NCI-H1436 treated with DMSO at 0.1 percent for 48 hours (cell line): ENCODE results near the gene DDX46.
"Not testable (repeated sequence)": the region's sequence is repeated elsewhere in the genome, so short reads cannot be mapped to it uniquely, and the experiment has no call there.

Experiments used
- DNase-seq: peaks from one replicate; lab custom pipeline; 2025; lab: John Stamatoyannopoulos, UW

DDX46 gene, protein sequence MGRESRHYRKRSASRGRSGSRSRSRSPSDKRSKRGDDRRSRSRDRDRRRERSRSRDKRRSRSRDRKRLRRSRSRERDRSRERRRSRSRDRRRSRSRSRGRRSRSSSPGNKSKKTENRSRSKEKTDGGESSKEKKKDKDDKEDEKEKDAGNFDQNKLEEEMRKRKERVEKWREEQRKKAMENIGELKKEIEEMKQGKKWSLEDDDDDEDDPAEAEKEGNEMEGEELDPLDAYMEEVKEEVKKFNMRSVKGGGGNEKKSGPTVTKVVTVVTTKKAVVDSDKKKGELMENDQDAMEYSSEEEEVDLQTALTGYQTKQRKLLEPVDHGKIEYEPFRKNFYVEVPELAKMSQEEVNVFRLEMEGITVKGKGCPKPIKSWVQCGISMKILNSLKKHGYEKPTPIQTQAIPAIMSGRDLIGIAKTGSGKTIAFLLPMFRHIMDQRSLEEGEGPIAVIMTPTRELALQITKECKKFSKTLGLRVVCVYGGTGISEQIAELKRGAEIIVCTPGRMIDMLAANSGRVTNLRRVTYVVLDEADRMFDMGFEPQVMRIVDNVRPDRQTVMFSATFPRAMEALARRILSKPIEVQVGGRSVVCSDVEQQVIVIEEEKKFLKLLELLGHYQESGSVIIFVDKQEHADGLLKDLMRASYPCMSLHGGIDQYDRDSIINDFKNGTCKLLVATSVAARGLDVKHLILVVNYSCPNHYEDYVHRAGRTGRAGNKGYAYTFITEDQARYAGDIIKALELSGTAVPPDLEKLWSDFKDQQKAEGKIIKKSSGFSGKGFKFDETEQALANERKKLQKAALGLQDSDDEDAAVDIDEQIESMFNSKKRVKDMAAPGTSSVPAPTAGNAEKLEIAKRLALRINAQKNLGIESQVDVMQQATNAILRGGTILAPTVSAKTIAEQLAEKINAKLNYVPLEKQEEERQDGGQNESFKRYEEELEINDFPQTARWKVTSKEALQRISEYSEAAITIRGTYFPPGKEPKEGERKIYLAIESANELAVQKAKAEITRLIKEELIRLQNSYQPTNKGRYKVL

DNA sequence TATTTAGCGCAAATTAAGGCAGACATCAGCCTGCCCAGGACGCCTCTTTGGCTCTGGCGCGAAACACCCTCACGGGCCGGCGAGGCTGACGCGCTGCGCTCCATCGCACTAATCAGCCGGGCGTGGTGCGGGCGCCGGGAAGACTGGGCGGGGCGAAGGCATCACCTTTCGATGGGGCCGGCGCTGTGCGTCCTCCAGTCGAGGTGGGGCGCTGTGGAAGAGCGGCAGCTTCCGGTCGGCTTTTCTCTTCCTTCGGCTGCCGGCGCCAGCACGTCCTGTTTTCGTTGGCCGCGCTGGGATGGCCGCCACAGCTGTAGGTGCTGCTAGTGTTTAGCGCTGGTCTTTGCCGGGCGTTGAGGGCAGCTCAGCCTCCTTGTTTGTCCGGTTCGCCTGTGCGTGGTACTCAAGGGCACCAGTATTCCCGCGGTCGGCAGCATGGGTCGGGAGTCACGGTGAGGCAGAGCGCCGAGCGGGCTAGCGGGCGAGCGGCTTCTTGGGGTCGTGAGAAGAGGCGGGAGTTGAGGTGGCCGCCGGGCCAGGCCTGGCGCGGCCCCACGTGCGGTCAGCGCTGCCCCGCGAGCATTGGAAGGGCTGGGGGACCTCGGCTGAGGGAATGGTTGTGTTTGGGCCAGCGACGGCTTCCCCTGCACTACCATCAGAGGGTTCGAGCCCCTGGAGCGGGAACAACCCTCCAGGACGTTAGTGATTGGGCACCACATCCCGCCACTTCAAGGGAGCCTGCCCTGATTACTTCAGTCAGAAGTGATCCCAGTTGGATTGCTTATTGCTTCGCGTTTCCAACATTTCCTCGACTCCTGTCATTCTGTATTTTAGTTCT, at the start of gene DDX46:
Gene DDX46, plus strand, starts transcription at position 276 of the 838 bp plus-strand sequence. Its CDS starts 160 bp downstream, at position 436.
- peak; percentile 58 for DNase-seq

DNA sequence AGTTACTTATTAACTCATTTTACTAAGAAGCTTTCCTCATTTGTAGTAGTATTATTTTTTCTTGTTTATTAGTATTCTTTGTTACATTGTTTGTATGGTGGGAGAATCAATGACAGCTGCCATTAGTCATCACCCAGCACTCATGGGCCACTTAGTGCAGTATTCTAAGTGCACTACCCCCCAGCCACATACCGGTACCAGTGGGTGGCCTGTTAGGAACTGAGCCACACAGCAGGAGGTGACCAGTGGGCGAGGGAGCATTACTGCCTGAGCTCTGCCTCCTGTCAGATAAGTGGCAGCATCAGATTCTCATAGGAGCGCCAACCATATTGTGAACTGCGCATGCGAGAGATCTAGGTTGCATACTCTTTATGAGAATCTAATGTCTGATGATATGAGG, 44.5 kb upstream of the DDX46 start:
- no peak for DNase-seq

DNA sequence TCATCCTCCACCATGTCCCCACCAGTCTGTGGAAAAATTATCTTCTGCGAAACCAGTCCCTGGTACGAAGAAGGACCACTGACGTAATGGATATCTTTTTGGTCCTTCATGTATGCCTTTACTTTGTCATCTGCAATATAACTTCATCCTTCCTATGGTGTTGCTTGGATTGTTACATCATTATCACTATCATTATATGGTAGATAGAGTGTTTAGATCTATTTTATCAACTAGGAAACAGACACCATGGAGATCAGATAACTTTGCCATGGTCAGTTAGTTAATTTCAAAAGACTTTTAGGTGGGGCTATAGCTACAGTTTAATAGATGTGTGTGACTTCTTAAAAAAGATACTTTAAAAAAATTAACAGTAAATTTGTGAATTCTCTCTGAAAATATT, 44.0 kb upstream of the DDX46 start:
- no peak for DNase-seq

DNA sequence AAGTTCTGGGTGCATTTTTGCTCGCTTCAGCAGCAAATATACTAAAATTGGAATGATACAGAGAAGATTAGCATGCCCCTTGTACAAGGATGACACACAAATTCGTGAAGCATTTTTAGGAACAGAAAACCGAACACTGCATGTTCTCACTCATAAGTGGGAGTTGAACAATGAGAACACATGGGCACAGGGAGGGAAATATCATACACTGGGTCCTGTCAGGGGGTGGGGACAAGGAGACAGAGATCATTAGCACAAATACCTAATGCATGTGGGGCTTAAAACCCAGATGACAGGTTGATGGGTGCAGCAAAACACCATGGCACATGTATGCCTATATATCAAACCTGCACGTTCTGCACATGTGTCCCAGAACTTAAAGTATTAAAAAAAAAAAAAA, 43.1 kb upstream of the DDX46 start:
- DNase-seq: not testable (repeated sequence)

DNA sequence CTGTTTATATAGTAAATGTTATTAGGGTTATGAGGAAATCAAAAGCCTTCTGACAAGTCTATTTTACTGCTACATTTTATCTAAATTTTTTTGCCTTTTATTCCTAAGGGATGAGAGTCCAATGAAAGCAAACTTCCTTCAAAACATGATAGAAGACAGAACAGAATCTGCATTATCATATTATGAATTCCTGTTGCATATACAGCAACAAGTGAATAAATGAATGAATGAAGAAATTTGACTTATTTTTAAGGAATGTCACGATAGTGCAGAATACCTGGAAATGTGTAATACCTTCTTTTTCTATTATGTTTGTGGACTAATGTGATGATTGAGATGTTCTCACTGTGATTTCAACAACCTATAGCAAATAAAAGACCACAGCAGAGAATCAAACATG, 33.7 kb upstream of the DDX46 start:
- no peak for DNase-seq

DNA sequence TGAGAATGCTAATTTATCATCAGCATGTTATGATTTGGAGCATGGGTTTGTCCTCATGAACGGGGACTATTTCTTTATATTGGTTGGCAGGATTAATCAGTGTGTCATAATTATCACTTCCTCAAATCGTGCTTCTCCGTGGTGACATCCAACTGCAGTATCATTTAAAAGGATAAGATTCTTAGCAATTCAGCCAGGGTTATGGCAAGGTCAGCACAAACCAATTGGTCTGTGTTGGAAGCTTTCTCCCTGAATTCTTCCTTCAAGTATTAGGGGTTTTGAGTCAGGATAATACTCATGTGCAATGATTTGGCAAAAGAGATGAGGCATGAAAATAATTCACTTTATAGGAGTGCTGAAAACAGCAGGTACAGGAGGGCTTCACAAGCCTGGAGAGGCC, 25.8 kb upstream of the DDX46 start:
- no peak for DNase-seq

DNA sequence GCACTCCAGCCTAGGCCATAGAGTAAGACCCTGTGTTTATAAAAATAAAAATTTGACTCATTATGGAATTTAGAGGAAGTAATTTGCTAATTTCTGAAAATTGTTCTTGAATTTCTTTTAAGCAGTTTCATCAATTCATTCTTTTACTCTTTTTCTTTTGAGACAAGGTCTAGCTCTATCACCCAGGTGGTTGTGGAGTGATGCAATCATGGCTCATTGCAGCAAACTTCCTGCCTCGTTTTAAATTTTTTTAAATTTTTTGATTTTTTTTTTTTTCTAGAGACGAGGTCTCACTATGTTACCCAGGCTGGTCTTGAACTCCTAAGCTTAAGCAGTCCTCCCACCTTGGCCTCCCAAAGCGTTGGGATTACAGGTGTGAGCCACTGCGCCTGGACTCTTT, 23.3 kb upstream of the DDX46 start:
- no peak for DNase-seq

DNA sequence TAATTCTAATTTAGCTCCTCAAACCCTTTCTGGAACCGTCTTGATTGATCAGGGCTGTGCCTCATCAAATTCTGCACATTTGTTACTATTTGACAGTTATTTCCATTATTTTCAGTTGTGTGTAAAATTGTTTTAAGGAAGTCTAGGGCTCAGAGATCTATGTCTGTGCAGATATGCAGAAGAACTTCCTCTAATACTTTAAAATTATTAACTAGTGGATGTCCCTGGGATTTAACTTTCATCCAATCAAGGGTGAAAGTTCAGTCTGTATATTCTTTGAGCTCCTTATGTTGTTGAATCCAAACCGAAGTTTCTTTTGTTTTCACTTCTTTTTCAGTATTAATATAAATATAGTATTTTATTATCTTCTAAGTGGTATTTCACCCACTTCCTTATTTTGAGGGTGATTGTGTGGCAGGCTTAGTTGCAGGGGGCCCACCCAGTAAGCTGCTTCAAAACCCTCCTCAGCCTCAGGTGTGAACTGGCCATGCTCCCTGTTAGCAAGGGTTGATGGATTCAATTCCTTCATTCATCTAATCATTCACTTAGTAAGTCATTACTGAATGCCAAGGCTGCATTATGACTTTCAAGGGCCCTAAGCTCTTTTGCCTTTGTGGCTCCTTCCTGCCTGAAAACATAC, 22.3 kb upstream of the DDX46 start:
- DNase-seq: no peak

DNA sequence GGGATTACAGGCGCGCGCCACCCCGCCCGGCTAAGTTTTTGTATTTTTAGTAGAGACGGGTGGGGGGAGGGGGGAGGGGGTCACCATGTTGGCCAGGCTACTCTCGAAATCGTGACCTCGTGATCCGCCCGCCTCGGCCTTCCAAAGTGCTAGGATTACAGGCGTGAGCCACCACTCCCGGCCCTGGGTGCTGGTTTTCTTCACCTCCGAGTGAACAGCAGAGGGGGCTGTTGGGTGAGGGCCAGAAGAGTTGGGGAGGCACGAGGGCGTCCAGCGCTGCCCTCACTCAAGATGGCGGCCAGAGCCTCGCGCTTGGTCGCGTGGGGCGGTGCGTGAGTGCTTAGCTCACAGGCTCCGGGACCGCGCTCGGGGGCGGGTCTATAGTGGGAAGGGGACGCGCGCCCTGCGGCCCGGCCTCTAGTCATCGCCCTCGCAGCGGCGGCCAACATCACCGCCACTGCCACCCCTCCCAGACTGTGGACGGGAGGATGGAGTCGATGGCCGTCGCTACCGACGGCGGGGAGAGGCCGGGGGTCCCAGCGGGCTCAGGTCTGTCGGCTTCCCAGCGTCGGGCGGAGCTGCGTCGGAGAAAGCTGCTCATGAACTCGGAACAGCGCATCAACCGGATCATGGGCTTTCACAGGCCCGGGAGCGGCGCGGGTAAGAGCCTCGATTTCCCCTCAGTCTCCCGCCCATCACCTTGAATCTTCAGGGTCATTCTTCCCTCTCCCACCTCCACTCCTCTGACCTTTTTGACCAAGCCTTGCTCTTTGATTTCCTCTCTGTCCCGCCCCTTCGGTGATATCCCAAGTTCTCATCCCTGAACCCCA, 20.2 kb upstream of the DDX46 start, which contains the start of gene CAMLG:
Gene CAMLG, plus strand, starts transcription at position 416 of the 830 bp plus-strand sequence. Its CDS starts 73 bp downstream, at position 489.
- peak; percentile 87 for DNase-seq

DNA sequence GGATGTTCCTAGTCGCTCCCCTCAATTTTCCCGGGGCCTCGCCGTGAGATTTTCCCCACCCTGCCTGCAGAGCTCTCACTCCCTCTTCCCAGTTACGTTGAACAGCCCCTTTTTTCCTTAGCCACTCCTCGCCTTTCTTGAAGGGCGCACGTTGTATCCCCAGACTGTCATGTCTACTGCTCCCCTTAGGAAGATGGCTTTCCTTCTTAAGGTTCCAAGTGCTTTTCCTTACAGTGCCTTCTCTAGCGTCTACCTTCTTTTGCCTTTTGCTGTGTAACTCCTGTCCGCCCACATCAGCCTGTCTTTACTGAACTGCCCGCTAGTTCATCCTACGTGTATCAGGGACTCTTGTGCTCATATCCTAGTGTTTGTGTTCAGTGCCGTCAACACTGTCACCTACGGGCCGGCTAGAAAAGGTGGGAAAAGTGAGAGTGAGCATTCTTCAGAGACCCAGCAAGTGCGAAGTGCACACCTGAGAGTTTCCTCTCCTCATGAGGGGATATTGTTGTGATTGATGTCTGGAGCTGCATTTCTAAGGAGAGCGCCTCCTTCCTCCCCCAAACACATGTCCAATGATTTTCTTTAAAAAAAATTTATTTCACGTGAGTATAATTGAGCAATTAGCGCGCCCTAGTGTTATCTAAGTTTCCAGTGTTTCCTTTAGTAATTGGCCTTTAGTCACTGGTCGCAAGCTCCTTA, 19.5 kb upstream of the DDX46 start:
- no peak for DNase-seq

DNA sequence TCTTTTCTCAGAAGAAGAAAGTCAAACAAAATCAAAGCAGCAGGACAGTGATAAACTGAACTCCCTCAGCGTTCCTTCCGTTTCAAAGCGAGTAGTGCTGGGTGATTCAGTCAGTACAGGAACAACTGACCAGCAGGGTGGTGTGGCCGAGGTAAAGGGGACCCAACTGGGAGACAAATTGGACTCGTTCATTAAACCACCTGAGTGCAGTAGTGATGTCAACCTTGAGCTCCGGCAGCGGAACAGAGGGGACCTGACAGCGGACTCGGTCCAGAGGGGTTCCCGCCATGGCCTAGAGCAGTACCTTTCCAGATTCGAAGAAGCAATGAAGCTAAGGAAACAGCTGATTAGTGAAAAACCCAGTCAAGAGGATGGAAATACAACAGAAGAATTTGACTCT, 17.5 kb upstream of the DDX46 start:
- DNase-seq: no peak

DNA sequence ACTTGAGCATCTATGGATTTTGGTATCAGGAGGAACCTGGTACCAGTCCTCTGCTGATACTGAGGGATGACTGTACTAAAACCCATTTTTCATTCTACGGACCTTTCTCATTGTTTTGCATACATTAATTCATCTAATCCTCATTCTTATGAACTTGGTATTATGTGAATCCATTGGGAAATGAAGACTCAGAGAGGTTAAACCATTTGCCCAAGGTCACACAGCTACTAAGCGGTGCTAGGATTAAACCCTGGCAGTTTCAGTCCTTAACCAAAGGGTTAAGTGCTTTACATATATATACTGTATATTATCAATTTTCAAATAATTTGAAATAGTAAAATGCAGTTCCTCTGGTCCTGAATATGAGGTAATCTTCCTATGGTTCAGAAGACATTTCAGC, 16.4 kb upstream of the DDX46 start:
- no peak for DNase-seq

DNA sequence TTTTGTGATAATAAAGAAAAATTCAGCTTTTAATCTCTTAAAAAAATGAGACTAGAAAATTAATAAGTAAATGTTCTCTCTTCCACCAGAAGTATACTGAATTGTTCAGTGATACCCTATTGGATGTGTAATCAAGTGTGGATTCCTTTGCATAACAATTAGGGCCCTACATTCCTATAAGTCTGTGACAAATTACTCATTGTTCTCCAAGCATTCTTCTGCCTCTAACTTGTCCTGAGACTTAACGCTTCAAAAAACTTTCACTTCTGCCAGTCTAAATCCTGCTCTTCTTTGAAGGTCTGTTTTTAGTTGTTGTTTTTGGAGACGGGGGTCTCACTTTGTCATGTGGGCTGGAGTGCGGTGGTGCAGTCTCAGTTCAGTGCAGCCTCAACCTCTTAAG, 9.2 kb upstream of the DDX46 start:
- no peak for DNase-seq

DNA sequence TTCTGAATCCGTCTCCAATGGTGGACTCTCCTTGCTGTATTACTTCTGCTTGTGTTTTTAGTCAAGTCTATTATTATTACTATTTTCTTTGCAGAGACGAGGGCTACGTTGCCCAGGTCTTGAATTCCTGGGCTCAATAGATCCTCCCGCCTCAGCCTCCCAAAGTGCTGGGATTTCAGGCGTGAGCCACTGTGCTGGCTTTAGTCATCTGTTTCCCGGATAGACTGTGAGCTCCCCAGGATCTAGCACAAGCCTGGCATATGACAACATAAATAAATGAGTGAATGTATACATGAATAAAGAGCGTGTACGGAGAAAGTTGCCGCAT, 439 bp upstream of the DDX46 start:
- DNase-seq: no peak

DNA sequence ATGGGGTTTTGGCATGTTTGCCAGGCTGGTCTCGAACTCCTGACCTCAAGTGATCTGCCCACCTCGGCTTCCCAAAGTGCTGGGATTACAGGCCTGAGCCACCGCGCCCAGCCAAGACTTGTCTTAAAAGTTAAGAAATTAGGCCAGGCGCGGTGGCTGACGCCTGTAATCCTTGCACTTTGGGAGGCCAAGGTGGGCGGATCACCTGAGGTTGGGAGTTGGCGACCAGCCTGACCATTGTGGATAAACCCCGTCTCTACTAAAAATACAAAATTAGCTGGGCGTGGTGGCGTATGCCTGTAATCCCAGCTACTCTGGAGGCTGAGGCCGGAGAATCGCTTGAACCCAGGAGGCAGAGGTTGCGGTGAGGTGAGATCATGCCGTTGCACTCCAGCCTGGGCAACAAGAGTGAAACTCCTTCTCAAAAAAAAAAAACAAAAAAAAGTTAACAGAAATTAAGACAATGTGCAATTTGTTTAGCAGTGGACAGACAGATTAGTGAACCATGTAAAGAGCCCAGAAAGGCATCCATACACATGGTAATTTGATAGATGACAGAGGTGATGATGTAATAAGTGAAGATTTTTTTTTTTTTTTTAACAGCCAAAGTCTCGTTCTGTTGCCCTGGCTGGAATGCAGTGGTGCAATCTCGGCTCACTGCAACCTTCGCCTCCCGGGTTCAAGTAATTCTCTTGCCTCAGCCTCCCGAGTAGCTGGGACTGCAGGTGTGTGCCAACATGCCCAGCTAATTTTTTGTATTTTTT, 9.1 kb downstream of the DDX46 start:
- DNase-seq: not testable (repeated sequence)

DNA sequence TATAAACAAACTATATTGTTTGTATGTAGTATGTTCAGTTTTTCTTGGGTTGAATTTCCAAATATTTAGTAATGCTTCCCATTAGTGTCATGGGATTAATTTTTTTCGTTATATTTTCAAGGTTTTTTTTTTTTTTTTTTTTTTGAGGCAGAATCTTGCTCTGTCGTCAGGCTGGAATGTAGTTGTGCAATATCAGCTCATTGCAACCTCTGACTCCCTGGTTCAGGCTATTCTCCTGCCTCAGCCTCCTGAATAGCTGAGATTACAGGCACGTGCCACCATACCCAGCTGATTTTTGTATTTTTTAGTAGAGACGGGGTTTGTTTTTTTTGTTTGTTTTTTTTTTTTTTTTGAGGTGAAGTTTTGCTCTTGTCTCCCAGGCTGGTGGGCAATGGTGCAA, 10.6 kb downstream of the DDX46 start:
- no peak for DNase-seq

DNA sequence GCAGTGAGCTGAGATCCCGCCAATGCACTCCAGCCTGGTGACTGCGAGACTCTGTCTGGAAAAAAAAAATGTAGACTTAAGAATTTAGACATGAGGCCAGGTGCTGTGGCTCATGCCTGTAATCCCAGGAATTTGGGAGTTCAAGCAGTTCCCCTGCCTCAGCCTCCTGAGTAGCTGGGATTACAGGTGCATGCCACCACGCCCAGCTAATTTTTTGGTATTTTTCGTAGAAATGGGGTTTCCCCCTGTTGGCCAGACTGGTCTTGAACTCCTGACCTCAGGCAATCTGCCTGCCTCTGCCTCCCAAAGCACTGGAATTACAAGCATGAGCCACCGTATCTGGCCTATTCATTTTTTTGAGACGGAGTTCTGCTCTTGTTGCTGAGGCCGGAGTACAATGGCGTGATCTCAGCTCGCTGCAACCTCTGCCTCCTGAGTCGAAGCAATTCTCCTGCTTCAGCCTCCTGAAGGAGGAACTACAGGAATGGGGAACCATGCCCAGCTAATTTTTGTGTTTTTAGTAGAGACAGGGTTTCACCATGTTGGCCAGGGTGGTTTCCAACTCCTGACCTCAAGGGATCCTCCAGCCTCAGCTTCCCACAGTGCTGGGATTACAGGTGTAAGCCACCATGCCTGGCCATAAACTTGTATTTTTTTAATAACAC, 14.0 kb downstream of the DDX46 start:
- DNase-seq: no peak

DNA sequence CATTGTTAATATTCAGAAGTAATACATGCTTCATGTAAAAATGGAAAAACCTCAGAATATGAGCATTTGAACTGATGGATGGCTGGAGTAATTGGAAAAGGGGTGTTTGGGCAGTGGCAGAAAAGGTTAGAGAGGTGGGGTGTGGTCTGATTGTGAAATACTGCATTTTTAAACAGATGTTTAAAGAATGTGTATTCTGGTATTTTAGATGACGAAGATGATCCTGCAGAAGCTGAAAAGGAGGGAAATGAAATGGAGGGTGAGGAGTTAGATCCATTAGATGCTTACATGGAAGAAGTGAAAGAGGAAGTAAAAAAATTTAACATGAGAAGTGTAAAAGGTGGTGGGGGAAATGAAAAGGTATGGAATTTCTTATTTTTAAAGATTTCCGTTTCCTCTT, 18.8 kb downstream of the DDX46 start:
- no peak for DNase-seq
